Measurements from ENCODE around the gene SCNN1A.

DNA sequence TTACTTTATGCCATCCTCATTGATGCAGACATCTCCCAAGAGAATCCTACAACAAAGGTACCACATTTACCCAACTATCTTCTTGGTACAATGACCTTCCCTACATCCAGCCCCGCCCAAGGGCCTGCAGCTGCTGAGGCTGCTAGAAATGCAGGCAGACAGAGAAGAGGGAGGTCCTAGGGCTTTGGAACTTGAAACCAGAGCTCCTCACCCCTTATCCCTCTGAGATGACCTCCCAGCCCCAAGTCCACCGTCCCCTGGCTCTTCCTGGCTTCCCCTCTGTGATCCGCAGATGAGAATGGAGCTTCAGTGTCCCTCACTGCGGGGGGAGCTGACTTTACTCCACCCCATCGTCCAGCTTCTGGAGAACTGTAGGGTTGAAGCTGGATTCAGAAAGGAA, 31.8 kb downstream of the SCNN1A start:
- TF ChIP-seq, protein P1, sequence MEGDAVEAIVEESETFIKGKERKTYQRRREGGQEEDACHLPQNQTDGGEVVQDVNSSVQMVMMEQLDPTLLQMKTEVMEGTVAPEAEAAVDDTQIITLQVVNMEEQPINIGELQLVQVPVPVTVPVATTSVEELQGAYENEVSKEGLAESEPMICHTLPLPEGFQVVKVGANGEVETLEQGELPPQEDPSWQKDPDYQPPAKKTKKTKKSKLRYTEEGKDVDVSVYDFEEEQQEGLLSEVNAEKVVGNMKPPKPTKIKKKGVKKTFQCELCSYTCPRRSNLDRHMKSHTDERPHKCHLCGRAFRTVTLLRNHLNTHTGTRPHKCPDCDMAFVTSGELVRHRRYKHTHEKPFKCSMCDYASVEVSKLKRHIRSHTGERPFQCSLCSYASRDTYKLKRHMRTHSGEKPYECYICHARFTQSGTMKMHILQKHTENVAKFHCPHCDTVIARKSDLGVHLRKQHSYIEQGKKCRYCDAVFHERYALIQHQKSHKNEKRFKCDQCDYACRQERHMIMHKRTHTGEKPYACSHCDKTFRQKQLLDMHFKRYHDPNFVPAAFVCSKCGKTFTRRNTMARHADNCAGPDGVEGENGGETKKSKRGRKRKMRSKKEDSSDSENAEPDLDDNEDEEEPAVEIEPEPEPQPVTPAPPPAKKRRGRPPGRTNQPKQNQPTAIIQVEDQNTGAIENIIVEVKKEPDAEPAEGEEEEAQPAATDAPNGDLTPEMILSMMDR (IDR thresholded peaks at IDR 0.05; ENCODE audit: low read length) = no peak
- no peak for TF ChIP-seq EZH2 (optimal IDR thresholded peaks at IDR 0.05; ENCODE audit: low read depth, low read length)
- TF ChIP-seq EZH2phosphoT487 (IDR thresholded peaks at IDR 0.05; ENCODE audit: low read length) = no peak

Measured in MM.1S (cell line).